SH-SY5Y (cell line): ENCODE data around the gene SLCO1A2.

Experiments
- GATA2 ChIP-seq: IDR thresholded peaks from 2 replicates; pipeline ENCODE4 v1.6.1; 2011; ENCODE audit warnings: mild to moderate bottlenecking, low read depth, low read length
- GATA3 ChIP-seq: IDR thresholded peaks from 2 replicates; pipeline ENCODE4 v1.6.1; 2011; ENCODE audit warnings: low read depth, mild to moderate bottlenecking, low read length, moderate library complexity

- TF ChIP-seq GATA2 (no peak), GATA3 (no peak)
These were observed 44.5 kb upstream of the SLCO1A2 start for GRCh38 chr12:21379218-21379617.
